ENCODE measurements around the gene OR13F1.
"Not testable (repeated sequence)": the region's sequence is repeated elsewhere in the genome, so short reads cannot be mapped to it uniquely, and the experiment has no call there.

Gene OR13F1, protein sequence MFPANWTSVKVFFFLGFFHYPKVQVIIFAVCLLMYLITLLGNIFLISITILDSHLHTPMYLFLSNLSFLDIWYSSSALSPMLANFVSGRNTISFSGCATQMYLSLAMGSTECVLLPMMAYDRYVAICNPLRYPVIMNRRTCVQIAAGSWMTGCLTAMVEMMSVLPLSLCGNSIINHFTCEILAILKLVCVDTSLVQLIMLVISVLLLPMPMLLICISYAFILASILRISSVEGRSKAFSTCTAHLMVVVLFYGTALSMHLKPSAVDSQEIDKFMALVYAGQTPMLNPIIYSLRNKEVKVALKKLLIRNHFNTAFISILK

DNA sequence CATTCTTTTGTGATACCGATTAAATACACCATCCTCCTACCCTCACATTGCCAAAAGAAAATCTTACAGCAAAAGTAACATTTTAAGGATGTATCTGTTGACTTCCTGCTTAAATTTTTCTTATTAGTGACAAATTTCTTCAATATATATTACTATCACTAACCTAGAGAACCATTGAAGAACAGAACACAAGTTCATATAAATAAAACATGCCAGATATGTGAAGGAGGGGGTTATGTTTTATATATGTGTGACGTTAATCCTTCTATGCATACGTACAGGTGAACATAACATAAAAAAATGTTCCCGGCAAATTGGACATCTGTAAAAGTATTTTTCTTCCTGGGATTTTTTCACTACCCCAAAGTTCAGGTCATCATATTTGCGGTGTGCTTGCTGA is at the start of gene OR13F1:
TSS of gene OR13F1 (plus strand) at position 301 of the 400 bp plus-strand sequence. CDS start at position 301, 0 bp downstream.
- DNase-seq (ENCODE audit: low read depth in 3 of 3): no peak

DNA sequence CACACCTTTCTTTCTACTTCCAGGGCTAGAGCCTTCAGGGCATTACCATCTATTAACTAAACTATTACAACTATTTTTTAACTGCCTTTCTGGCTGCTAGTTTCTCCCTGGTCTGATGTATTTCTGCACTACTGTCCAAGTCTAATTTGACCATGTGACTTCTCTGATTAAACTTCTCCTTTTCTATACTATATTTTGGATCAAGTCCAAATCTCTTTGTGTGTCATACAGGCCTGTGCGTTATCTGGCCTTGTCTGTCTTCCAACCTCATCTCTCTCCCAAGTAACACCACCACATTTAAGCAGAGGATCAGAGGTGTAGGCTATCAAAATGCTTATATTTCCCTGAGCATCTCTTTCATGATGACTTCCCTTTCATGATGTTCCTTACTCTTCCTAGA is 47.2 kb upstream of the OR13F1 start:
- DNase-seq (ENCODE audit: low read depth in 3 of 3): no peak

DNA sequence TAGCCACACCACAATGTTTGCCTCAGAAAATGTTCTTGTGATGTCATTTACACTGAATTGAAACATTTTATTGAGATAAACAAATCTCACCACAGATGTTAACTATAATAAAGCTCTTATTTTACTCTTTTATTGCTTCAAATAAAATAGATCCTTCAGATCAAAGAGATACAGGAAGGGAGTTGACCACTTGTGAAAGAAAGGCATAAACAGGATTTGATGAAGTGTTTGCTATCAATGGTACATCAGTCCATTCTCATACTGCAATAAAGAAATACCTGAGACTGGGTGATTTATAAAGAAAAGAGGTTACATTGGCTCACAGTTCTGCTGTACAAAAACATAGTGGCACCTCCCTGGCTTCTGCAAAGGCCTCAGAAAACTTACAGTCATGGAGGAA is 40.2 kb upstream of the OR13F1 start:
- DNase-seq (ENCODE audit: low read depth in 3 of 3): no peak

DNA sequence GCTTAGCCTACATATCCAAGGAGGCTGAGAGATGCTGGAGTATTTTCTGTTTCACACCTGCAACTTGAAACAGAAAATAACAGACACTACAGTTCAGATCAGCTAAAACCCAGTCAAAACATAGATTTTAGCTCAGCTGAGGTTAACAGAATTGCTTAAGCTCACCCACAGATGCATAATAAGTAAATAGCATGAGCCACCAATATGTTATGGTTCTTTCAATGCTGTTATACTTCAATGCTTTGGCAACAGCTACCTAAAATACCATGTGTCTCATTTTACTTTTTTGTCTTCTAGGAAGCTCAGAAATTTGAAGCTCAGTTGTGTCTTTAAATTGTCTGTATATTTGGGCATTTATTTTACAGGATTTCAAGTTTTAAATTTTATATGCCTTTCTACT is 35.8 kb upstream of the OR13F1 start:
- DNase-seq (ENCODE audit: low read depth in 3 of 3): no peak

DNA sequence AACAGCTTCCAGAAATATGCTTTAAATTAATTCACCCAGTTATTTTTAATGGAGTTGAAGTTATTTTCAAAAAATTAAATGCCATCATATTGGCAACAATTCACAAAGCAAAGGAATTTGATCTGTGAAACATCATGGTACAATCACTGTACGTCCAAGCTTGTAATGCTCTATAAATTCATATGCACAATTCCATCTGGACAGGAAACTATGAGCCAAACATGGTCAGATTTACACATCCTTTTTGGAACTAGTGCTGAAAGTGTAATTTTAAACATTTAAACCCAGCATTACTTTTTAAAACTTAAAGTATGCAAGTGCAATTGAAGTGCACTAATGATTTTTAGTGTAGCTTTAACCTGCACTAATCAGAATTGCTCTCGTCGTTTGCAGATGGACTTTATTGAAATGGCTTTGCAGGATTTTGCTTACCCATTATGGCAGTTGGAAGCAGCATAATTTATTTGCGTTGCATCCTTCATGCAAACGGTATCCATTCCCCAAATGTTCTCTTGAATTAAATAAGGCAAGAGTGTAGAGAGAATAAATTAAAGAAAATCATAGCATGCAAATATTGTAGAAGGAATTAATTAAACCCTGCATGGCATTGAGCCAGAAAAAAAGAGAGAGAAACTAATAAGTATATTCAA is 21.0 kb upstream of the OR13F1 start:
- no peak for DNase-seq (ENCODE audit: low read depth in 3 of 3)

DNA sequence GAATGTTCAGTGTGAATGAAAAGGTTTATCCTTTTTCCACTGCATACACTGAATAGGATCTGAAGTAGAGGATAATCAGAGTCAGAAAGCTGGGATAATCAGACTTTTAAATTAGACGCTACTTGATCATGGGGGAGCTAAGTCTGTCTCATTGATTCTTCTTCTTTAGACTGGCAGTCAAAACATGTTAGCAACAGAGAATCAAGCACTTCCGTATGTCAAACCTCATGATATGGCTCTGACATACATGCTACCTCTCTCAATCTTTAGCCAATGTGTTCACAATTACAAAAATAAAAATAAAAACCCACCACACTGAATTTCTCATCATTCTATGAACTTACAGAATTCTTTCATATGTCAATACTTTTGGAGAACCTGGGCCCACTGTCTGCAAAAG is 19.0 kb upstream of the OR13F1 start:
- DNase-seq (ENCODE audit: low read depth in 3 of 3): no peak

DNA sequence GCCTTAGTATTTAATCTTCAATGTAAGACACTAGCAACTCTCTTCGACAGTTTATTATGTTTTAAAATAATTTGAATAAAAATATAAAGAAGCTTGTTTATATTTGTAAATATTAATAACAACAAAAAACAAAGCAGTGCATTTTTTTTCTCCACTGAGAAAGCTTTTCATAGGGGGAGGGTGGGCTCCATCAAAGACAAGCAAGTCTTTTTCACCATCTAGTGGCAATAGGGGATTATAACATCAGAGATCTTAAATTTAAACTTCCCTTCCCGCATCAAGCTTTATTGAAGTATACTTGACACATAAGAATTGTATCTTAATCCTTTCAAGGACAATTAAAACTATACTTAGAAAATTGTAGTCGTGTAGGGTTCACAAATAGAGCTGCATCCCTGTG is 9.3 kb upstream of the OR13F1 start:
- DNase-seq (ENCODE audit: low read depth in 3 of 3): no peak

DNA sequence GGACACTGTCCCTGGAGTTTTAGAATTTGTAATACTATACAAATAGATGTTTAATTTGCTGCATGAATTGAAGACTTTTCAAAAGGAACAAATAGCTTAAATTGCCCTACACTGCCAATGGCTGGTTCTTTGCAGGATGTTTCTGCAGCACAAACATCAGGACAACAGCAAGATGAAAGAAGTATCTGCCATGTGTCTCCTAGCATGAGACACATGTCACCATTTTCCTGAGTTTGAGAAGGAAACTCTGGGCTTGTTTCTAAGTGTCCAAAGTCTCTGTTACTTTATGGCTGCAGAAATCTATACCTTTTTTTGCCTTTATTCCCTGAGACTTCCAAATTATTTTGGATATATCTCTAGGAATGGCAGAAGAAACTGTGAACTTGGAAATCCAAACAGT is 623 bp upstream of the OR13F1 start:
- DNase-seq (ENCODE audit: low read depth in 3 of 3): no peak

DNA sequence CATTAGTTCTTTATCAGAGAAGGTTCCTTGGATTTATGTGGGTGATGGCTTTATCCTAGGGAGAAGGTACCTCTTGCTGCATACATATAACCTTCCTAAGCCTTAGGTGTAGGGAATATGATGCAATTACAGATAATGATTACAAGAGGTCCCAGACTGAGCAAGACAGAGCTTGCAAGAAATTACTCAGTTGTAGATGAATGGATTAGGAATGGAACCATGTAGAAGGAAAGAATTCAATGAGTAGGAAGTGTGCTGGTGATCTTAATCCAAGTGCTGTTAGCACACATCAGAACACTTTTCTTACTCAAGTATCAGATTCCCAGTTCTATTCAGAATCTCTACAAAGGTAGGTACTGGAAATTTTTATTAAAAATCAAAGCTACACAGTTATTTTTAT is 2.5 kb downstream of the OR13F1 start:
- DNase-seq (ENCODE audit: low read depth in 3 of 3): no peak

DNA sequence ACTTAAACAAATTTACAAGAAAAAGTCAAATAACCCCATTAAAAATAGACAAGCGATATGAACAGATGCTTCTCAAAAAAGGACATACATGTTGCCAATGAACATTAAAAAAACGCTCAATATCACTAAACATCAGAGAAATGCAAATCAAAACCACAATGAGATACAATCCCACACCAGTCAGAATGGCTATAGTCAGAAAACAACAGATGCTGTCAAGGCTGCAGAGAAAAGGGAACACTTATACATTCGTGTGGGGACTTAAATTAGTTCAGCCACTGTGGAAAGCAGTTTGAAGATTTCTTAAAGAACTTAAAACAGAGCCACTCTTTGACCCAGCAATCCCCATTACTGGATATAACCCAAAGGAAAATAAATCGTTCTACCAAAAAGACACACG is 10.8 kb downstream of the OR13F1 start:
- no peak for DNase-seq (ENCODE audit: low read depth in 3 of 3)

DNA sequence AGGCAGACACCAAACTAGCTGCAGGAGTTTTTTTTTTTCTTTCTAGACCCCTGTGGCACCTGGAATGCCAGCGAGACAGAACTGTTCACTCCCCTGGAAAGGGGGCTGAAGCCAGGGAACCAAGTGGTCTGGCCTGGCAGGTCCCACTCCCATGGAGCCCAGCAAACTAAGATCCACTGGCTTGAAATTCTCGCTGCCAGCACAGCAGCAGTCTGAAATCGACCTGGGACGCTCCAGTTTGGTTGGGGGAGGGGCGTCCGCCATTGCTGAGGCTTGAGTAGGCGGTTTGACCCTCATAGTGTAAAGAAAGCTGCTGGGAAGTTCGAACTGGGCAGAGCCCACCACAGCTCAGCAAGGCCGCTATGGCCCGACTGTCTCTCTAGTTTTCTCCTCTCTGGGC is 16.2 kb downstream of the OR13F1 start:
- DNase-seq (ENCODE audit: low read depth in 3 of 3): not testable (repeated sequence)

DNA sequence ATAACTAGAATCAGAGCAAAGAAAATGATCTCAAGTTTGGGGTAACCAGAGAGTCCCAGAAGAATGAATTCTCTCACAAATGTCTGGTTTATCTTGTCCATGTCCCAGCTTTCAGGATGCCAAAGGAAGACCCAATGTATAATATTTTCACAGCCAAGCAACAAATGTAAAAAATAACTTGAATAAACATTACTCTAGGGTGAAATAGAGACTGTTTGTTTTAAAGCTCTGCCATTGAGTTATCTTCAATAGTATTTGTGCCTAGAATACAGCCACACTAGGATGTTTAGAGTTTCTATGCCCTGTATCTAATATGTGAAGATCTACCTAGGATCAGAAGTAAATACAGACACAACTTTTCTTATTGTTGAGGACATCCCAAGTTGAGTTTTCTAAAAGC is 23.0 kb downstream of the OR13F1 start, which contains the start of gene OR13C4:
TSS of gene OR13C4 (minus strand) at position 101 of the 400 bp plus-strand sequence. CDS start at position 101, 0 bp downstream.
- DNase-seq (ENCODE audit: low read depth in 3 of 3): no peak

DNA sequence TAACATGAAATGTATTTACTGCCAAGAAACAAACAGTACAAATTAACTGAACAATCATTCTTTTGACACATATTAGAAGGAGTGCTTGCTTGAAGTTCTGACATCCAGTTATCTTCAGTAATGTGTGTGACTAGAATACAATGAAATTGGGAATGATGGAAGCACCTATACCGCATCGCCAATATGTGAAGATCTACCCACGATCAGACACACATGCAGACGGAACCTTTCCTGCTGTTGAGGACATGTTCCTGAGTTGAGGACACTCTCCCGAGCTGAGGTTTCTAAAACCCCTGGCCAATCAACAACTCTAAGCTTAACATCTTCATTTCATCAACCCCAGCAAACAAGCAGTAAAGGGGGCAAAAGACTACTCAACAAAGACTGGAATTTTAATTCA is 32.7 kb downstream of the OR13F1 start, which contains the start of gene OR13C3:
TSS of gene OR13C3 (minus strand) at position 101 of the 400 bp plus-strand sequence. CDS start 133 bp downstream, outside the sequence.
- DNase-seq (ENCODE audit: low read depth in 3 of 3): no peak

DNA sequence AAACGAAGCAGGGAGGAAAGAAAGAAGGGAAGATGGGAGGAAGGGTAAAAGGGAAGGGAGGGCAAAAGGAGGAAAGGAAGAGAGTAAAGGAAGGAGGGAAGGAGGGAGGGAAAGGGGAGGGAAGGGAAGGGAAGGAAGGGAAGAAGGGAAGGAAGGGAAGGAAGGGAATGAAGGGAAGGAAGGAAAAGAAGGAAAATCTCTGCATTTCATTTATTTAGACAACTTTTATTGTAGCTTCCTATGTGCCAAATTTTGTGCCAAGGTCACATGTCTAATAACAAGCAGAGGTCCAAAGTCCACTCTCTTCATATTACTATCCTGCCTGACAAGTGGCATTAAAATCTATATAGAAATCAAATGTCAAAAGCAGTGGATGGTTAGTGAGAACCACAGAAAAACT is 35.2 kb downstream of the OR13F1 start:
- no peak for DNase-seq (ENCODE audit: low read depth in 3 of 3)

DNA sequence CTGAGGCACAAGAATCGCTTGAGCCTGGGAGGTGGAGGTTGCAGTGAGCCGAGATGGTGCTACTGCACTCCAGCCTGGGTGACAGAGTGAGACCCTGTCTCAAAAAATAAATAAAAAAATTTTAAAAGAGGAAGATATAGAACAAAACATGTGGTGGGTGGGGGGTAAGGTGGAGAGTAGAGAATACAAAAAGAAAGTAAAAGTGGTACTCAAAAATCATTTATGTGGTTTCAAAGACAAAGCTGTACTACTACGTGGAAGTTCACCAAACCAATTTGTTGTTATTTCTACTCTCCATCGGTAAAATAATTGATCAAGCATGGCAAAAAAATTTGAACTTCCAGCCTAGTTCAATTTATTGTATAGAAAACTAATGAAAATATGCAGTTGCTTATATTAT is 40.6 kb downstream of the OR13F1 start:
- DNase-seq (ENCODE audit: low read depth in 3 of 3): no peak

DNA sequence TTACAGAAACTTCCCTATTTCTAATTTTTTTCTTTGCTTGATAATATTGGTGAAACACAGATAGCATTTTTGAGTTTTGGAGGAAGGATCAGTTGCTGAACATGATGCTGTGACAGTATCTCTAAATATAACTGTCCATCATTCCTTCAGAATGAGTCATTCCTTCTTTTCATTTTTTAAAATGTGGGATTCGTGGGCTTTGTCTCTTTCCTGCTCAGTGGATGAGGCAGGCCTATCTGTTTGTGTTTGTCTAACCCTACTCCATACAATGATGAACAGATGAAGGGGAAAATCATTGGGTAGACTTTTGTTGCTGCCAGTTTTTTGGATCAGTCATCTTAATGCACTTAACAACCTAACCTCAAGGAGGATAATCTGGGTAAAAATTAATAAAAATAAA is 49.2 kb downstream of the OR13F1 start:
- DNase-seq (ENCODE audit: low read depth in 3 of 3): no peak

Measured in stimulated activated CD4-positive, alpha-beta T cell treated with anti-CD3 and anti-CD28 coated beads, TNF-alpha, amount 100 ng/mL, for 4 hours (primary cell).